HFF-Myc (cell line): Measurements from ENCODE around the gene FNDC3B.

Source experiments
- DNase-seq: peaks from one replicate; pipeline ENCODE4 v3.0.0-alpha.2; 2011; ENCODE audit warnings: low read depth; ENCODE audit errors: extremely low read depth
- H3K4me3 ChIP-seq: replicated peaks from 2 replicates; pipeline ENCODE4 v1.5.1; 2011; ENCODE audit warnings: low read depth, mild to moderate bottlenecking, control low read depth, low read length
- TF ChIP-seq, protein P1 (sequence below): IDR thresholded peaks from 2 replicates; pipeline ENCODE4 v1.5.1; 2012; ENCODE audit warnings: mild to moderate bottlenecking, low read depth, low read length, control low read depth; ENCODE audit errors: missing control alignments

FNDC3B gene

DNA sequence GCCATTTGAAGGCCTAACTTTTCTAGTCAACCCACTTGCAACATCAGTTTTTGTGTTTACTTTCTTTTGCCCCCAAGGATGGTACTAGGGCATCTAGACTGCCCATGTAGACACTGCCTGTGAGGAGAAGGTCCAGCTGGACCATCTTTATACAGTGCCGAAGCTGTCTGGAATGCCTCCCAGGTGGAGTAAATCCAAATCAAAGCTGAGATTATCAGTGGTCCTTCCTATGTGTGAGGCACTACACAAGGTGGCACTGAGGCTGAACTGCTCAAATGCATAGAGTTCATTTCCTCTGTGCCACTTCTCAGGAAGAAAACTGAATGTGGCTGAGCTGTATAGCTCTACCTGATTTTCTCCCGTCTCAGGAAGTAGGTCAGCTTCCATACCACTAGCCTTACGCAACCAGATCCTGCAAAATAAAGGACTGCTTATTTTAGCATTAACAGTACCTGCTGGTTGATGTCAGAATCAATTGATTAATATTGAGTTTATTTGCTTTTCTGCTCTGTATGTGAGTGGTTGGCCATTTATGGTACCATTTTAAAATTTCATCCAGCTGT, 302.8 kb downstream of the FNDC3B start:
- DNase-seq, result no peak
- no peak overlapping the region for H3K4me3 ChIP-seq
- TF ChIP-seq, protein P1, sequence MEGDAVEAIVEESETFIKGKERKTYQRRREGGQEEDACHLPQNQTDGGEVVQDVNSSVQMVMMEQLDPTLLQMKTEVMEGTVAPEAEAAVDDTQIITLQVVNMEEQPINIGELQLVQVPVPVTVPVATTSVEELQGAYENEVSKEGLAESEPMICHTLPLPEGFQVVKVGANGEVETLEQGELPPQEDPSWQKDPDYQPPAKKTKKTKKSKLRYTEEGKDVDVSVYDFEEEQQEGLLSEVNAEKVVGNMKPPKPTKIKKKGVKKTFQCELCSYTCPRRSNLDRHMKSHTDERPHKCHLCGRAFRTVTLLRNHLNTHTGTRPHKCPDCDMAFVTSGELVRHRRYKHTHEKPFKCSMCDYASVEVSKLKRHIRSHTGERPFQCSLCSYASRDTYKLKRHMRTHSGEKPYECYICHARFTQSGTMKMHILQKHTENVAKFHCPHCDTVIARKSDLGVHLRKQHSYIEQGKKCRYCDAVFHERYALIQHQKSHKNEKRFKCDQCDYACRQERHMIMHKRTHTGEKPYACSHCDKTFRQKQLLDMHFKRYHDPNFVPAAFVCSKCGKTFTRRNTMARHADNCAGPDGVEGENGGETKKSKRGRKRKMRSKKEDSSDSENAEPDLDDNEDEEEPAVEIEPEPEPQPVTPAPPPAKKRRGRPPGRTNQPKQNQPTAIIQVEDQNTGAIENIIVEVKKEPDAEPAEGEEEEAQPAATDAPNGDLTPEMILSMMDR, result no peak

DNA sequence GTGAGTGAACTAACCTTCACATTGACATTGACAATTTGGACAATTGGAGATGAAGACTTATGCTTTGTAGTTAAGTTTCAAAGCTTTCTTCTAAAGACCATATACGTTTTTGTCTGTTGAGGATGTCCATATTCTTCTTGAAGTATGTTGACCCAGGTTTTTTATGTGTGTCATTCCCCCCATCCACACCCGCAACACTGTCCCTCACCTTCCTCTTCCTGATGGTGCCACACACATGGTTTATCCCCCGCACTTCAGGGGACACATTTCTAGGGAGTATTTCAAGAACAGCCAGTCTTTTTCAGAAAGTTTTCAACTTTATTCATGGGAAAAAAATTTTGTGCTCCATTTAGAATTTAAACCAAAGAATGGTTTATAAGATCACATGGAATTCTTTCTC, 303.7 kb downstream of the FNDC3B start:
- no peak overlapping the region for H3K4me3 ChIP-seq
- TF ChIP-seq, protein P1, result no peak
- no peak for DNase-seq

DNA sequence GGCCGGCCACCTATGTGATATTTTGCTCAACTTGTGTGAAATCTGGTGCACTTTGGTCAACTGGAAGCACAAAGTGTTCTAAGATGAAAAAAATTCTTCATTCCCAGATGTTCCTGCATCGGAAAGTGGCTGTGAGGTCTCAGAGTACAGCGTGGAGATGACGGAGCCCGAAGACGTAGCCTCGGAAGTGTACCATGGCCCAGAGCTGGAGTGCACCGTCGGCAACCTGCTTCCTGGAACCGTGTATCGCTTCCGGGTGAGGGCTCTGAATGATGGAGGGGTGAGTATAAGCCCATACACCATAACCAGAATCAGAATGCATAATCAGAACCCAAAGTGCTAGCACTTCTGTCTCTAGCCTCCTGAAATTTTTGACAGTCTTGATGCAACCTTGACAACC, 304.6 kb downstream of the FNDC3B start:
- TF ChIP-seq, protein P1, result no peak
- no peak for DNase-seq

DNA sequence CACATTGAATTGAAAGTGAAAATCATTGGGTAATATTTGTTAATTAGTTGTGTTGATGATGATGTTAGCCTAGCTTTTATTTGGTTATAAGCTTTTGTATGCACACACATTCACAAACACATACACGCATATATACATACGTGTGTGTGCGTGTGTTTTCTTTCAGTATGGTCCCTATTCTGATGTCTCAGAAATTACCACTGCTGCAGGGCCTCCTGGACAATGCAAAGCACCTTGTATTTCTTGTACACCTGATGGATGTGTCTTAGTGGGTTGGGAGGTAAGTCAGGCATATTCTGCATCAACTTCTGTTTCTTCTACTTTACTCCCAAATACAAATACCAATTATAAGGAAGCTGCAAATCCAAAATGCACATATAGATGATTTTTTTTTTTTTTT, 306.8 kb downstream of the FNDC3B start:
- H3K4me3 ChIP-seq, result no peak overlapping the region
- no peak for DNase-seq
- TF ChIP-seq, protein P1, result no peak

More for the DNA sequence above, 304.6 kb downstream of the FNDC3B start:
- no peak overlapping the region for H3K4me3 ChIP-seq

DNA sequence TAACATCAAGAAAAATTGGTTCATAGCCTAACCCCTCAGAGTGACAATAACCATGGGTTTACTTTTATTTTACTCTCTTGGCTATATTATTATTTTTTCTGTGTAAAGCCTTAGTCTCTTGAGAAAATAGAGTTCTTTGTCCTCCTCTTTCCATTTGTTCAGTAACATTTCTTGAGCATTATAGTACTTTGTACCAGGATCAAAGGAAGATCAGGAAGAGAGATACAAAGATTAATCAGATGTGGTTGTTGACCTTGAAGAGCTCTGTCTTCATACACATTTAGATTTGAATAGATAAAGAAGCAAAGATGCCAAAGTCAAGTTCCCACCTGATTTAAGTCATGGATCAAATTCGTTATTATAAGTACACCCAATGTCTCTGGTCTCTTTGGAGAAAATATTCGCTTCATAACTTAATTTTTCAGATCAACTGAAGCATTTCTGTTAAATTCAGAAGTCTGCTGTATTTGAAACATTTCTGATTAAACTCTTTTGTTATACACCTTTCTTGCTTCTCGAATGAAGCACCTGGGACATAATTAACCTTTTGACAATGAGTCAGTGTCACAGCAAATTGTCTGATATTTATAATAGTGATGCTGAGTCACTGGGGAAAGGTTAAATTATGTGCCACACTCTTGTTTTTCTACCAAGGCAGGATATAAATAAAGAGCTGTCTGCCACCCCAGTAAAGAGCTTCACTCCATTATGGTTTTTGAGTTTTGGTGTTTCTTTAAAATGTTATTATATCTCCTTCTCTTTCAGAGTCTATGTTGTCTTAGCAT, 308.7 kb downstream of the FNDC3B start:
- TF ChIP-seq, protein P1, result no peak
- DNase-seq, result no peak
- H3K4me3 ChIP-seq, result no peak overlapping the region

DNA sequence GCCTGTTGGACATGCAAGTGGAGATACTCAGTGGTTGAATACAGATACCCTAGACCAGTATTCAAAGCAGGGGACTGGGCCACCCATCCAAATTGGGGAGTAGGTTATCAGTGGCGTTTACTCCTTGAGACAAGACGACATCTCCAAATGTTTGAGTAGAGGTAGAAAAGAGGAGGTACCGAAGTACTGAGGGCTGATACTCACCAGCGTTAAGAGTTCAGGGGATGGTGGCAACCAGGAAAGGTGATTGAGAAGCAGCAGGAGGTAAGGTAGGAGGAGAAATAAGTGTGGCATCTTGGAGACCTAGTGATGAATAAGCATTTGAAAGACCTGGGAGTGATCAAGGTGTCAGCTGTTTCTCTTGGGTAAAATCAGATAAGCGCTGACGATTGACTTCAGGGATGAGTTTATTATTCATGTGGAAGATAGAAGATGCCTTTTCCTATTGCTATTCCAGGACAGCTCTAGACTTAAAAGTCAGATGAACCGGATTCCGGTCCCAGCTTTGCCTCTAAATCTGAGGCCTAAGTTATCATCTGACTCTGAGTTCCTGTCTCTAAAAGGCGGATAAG, 312.6 kb downstream of the FNDC3B start:
- H3K4me3 ChIP-seq, result no peak overlapping the region
- no peak for DNase-seq
- TF ChIP-seq, protein P1, result no peak

DNA sequence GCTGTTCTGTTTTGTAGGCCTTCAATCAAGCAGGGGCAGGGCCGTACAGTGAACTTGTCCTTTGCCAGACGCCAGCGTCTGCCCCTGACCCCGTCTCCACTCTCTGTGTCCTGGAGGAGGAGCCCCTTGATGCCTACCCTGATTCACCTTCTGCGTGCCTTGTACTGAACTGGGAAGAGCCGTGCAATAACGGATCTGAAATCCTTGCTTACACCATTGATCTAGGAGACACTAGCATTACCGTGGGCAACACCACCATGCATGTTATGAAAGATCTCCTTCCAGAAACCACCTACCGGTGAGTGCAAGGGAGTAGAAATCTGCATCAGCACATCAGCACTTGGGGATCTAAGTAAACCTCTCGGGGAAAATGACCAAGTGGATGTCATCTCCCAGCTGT, 313.4 kb downstream of the FNDC3B start:
- DNase-seq, result no peak
- H3K4me3 ChIP-seq, result no peak overlapping the region
- TF ChIP-seq, protein P1, result no peak
